IPS-15b (cell line): Measurements from ENCODE around the gene CCDC85C.

Experiments
- H3K27me3 ChIP-seq: one replicate; pipeline ENCODE4 v1.6.1; 2013; ENCODE audit warnings: low read length; ENCODE audit not compliant: control insufficient read depth, insufficient read depth
- H3K36me3 ChIP-seq: one replicate; pipeline ENCODE4 v1.6.1; 2013; ENCODE audit warnings: low read length; ENCODE audit not compliant: control insufficient read depth, insufficient read depth
- H3K4me1 ChIP-seq: one replicate; pipeline ENCODE4 v1.6.1; 2013; ENCODE audit warnings: mild to moderate bottlenecking, low read length; ENCODE audit not compliant: control insufficient read depth, insufficient read depth
- H3K4me3 ChIP-seq: one replicate; pipeline ENCODE4 v1.5.1; 2013; ENCODE audit warnings: low read depth, low read length
- H3K9ac ChIP-seq: one replicate; pipeline ENCODE4 v1.6.1; 2013; ENCODE audit warnings: low read depth, mild to moderate bottlenecking, low read length
- H3K9me3 ChIP-seq: one replicate; pipeline ENCODE4 v1.6.1; 2013; ENCODE audit warnings: mild to moderate bottlenecking, low read length; ENCODE audit not compliant: control insufficient read depth, insufficient read depth

Gene CCDC85C

DNA sequence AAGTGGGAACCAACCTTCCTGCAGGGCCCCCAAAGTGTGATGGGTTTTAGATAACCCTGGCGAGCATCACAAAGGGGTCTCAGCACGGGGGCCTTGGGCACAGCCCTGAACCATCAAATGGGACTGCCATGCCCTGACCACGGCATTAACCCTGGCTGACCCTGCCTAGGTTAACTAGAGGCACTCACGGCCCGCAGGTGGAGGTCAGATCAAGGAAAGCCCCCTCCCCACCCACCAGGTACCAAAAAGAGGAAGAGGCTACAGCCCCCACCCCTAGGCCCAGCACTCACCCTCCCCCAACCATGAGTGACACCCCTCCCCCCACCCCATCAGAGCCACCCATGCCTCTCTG lies 80.3 kb downstream of the CCDC85C start:
- H3K4me1 ChIP-seq: peaks cover 9% of the 10 kb centered on the region
- peaks cover 10% of the 10 kb centered on the region for H3K36me3 ChIP-seq
- no peak overlapping the region for H3K9ac ChIP-seq
- no peak overlapping the region for H3K4me3 ChIP-seq
- H3K9me3 ChIP-seq: no peaks in the 10 kb centered on the region
- H3K27me3 ChIP-seq: no peaks in the 10 kb centered on the region

- Histone ChIP-seq H3K36me3 (peaks cover 10% of the 10 kb centered on the region), H3K9me3 (no peaks in the 10 kb centered on the region), H3K9ac (peak overlapping the region; percentile 12), H3K27me3 (no peaks in the 10 kb centered on the region), H3K4me1 (peaks cover 9% of the 10 kb centered on the region), H3K4me3 (no peak overlapping the region)
Measured at GRCh38 chr14:99522934-99523703, 80.9 kb downstream of the CCDC85C start.

- Histone ChIP-seq H3K36me3 (peaks cover 10% of the 10 kb centered on the region), H3K9ac (peak overlapping the region; percentile 12), H3K27me3 (no peaks in the 10 kb centered on the region), H3K9me3 (no peaks in the 10 kb centered on the region), H3K4me3 (no peak overlapping the region), H3K4me1 (peaks cover 9% of the 10 kb centered on the region)
Measured at GRCh38 chr14:99522457-99522891, 81.5 kb downstream of the CCDC85C start.

DNA sequence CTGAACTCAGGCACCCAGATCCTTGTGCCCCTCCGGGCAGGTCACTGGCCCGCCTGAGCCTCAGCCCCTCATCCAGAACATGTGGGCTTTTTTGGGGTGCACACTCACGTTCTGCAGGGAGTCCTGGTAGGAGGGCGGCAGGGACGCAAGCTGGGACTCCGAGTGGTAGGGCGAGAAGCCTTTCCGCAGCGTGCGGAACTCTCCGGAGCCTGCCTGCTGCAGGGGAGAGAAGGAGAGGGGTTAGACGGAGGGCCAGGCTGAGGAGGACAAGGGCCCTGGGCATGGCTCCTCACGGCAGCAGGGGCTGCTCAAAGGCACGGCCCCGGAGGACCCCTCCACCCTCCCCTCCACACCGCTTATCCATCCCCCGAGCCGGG lies 82.0 kb downstream of the CCDC85C start:
- Histone ChIP-seq H3K4me1 (peaks cover 9% of the 10 kb centered on the region), H3K9ac (no peak overlapping the region), H3K4me3 (no peak overlapping the region), H3K27me3 (no peaks in the 10 kb centered on the region), H3K36me3 (peaks cover 10% of the 10 kb centered on the region), H3K9me3 (no peaks in the 10 kb centered on the region)

DNA sequence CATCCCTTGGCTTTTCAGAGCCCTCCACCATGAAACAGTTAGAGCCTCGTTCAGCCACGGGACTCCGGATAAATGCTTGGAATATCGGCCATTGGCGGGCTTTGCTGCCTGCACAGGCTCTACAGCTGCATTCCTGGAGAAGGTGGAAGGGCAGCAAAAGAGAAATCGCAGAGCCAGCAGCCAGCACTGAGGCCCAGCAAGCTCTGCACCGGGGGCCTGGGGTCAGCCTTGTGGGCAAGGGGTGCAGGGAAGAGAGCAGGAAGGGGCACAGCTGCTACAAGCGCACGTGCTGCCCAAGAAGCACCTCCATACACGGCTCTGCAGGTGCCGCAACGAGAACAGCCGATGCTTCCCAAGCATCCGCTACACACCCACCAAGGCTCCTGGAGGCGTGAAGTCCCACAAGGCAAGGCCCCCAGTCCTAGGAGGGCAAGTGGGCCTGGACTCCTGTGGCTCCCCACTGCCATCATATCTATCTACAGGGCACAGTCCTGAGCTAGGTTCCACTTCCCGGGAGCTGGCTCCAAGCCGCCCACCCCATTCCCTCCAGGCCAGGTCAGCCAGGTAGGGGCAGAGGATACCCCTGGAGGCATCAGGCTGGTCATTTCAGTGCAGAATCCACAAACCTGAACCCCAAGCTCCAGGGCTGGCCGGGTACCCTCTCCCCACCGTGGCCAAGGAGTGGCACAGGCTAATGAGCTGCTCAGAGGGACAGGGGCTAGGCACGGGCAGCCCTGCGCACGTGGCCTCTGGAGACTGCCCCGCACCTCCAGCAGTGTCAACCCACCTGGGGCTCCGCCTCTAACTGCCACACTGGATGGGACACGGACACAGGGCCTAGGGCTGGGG lies 82.6 kb downstream of the CCDC85C start:
- H3K4me1 ChIP-seq: peaks cover 9% of the 10 kb centered on the region
- peaks cover 11% of the 10 kb centered on the region for H3K36me3 ChIP-seq
- no peaks in the 10 kb centered on the region for H3K27me3 ChIP-seq
- H3K9ac ChIP-seq: no peak overlapping the region
- no peaks in the 10 kb centered on the region for H3K9me3 ChIP-seq
- no peak overlapping the region for H3K4me3 ChIP-seq

GRCh38 chr14:99520571-99521081 lies 83.4 kb downstream of the CCDC85C start:
- H3K36me3 ChIP-seq: peaks cover 13% of the 10 kb centered on the region
- H3K27me3 ChIP-seq: no peaks in the 10 kb centered on the region
- H3K9me3 ChIP-seq: no peaks in the 10 kb centered on the region
- no peak overlapping the region for H3K4me3 ChIP-seq
- H3K9ac ChIP-seq: no peak overlapping the region
- peaks cover 9% of the 10 kb centered on the region for H3K4me1 ChIP-seq

DNA sequence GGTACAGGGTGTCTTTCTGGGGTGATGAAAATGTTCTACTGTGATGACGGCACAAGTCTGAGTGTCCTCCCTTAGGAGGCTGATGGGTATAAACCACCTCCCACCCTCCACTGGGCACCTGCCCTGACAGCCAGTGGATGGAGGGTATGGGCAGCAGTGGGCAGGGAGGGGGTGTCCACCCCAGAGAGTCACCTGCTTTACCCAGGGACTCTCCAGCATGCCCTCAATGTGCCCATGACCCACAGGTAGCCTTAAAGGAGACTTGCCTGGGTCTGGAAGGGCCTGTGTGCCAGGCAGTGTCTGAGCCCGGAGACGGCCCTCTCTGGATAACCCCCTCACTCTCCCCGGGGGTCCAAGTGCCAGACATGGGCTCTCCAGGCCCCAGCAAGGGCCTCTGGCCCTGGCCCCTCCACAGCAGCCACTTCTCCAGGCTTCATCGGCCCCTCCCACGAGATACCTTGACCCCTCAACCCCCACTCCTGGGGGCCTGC lies 84.0 kb downstream of the CCDC85C start:
- no peaks in the 10 kb centered on the region for H3K27me3 ChIP-seq
- no peaks in the 10 kb centered on the region for H3K9me3 ChIP-seq
- H3K9ac ChIP-seq: no peak overlapping the region
- H3K4me1 ChIP-seq: peaks cover 9% of the 10 kb centered on the region
- no peak overlapping the region for H3K4me3 ChIP-seq
- H3K36me3 ChIP-seq: peaks cover 16% of the 10 kb centered on the region

DNA sequence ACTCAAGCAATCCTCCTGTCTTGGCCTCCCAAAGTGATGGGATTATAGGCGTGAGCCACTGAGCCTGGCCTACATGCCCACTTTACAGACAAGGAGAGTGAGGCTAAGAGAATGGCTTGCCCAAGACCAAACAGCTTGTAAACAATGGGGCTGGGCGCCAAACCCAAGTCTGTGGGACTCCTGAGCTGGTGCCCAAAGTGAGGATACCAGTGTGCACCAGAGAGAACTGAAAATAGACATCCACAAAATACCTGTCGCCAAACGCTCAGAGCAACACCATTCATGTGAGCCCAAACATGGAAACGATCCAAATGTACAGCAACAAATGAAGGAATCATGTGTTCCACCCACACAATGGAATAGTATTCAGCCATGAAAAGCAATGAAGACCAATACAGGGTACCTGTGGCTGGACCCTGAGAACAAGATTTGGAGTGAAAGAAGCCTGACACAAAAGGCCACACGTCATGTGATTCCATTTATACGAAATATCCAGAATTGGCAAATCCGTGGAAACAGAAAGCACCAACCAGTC lies 84.6 kb downstream of the CCDC85C start:
- Histone ChIP-seq H3K4me3 (no peak overlapping the region), H3K27me3 (no peaks in the 10 kb centered on the region), H3K9me3 (no peaks in the 10 kb centered on the region), H3K4me1 (peaks cover 5% of the 10 kb centered on the region), H3K9ac (no peak overlapping the region), H3K36me3 (peaks cover 17% of the 10 kb centered on the region)

DNA sequence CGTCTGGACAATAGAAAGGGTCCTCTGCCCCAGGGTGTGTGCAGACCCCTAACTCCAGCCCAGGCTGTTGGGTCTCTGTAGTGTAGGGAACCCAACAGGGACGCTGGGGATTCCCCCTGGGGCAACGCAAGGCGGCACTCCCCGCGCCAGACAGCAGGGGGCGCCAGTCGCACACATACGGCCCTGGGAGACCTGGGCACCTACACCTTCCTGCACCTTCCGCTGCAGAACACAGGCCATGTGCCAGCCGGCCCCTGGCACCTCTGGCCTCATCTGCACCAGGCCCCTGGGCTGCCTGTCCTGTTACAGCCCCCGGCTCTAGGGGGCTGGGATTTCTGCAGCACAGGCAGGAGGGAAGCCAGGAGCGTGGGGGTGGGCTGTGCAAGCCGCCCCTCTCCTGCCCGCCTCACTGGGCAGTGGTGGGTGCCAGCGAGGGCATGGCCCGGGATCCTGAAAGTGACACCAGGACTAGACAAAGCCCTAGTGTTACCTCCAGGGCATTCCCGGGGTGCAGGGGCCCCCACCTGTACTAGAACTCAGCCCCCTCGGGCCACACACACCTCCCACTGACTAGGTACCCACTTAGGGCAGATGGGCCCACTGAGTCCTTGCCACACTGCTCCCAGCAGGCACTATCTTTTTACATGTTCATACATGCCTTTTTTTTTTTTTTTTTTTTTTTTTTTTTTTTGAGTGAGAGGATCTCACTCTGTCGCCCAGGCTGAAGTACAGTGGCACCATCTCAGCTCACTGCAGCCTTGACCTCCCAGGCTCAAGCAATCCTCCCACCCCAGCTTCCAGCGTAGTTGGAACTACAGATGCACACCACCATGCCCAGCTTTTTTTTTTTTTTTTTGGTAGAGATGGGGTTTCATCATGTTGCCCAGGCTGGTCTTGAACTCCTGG lies 85.3 kb downstream of the CCDC85C start:
- no peak overlapping the region for H3K9ac ChIP-seq
- H3K9me3 ChIP-seq: no peaks in the 10 kb centered on the region
- peaks cover 23% of the 10 kb centered on the region for H3K36me3 ChIP-seq

DNA sequence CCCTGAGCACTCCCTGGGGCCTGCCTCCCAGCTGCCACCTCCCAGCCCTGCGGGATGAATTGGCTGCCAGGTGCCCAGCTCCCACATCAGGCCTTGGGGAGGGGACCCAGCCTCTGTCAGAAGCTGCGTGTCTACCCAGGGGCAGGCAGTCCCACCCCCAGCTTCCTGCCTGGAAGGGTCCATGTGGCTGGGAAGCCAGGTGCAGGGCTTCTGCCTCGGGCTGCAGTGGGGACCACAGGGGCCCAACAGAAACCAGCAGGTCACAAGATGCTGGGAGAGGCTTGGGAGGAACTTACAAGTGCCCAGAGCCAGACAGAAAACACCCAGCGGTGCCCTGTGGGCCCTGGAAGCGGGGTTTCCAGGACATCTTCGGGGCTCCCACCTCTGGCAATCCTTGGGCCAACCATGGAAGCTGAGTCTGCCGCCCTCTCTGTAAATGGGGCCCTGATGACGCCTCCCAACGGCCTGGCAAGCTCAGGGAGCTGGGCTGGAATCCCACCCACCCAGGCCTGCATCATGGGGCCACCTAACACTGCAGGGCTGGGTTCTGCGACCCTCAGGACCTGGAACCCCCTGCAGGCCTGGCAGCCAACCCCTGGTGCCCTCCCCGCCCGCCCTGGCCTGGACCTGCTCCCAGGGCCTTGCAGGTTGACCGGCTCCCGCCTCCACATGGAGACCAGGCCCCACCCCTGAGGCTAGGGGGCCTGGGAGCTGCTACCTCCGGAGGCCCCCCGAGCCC lies 86.2 kb downstream of the CCDC85C start:
- Histone ChIP-seq H3K36me3 (peaks cover 26% of the 10 kb centered on the region), H3K4me1 (peaks cover 2% of the 10 kb centered on the region), H3K9ac (no peak overlapping the region), H3K4me3 (no peak overlapping the region), H3K27me3 (no peaks in the 10 kb centered on the region), H3K9me3 (no peaks in the 10 kb centered on the region)

More for the DNA sequence above, 85.3 kb downstream of the CCDC85C start:
- peaks cover 4% of the 10 kb centered on the region for H3K4me1 ChIP-seq
- no peaks in the 10 kb centered on the region for H3K27me3 ChIP-seq
- H3K4me3 ChIP-seq: no peak overlapping the region
